Glutamatergic neuron (in vitro differentiated cells): Measurements from ENCODE around the gene TTC9B. TPM values are rescaled to one million over a fixed set of nuclear protein-coding genes. Genes with fewer than 3 reads are reported as not detected.

Experiments used
- DNase-seq: peaks from one replicate; pipeline ENCODE4 v3.0.0; 2022
- H3K27ac Mint-ChIP-seq: one replicate; pipeline ENCODE4 v1.8.0; 2020; ENCODE audit warnings: mild to moderate bottlenecking, mixed read lengths, inconsistent platforms; ENCODE audit not compliant: unreplicated experiment
- H3K27me3 Mint-ChIP-seq: one replicate; pipeline ENCODE4 v1.8.0; 2020; ENCODE audit warnings: mild to moderate bottlenecking, moderate library complexity, mixed read lengths, inconsistent platforms; ENCODE audit not compliant: unreplicated experiment
- H3K36me3 Mint-ChIP-seq: one replicate; pipeline ENCODE4 v1.8.0; 2020; ENCODE audit warnings: mild to moderate bottlenecking, mixed read lengths, inconsistent platforms; ENCODE audit not compliant: unreplicated experiment
- H3K4me1 Mint-ChIP-seq: one replicate; pipeline ENCODE4 v1.8.0; 2020; ENCODE audit warnings: mild to moderate bottlenecking, low read depth, mixed read lengths, inconsistent platforms; ENCODE audit not compliant: unreplicated experiment
- H3K4me3 Mint-ChIP-seq: one replicate; pipeline ENCODE4 v1.8.0; 2020; ENCODE audit warnings: mild to moderate bottlenecking, mixed read lengths, inconsistent platforms; ENCODE audit not compliant: unreplicated experiment
- H3K9me3 Mint-ChIP-seq: one replicate; pipeline ENCODE4 v1.8.0; 2020; ENCODE audit warnings: mild to moderate bottlenecking, moderate library complexity, mixed read lengths, inconsistent platforms; ENCODE audit not compliant: unreplicated experiment
- total RNA-seq: library from RNA; stranded (reverse); fragmentation: NEBNext Ultra II Directional; extraction: Animal tissue kit (Norgen Biotek cat#: 25700); gene quantifications from one replicate; pipeline ENCODE4 v1.2.1, GENCODE V29; 2021; ENCODE audit not compliant: unreplicated experiment
- TF ChIP-seq, protein P1 (sequence below): fragments of 200-600 bp; sonication (generic); IDR thresholded peaks from one replicate; pipeline ENCODE4 v1.5.0; 2021; ENCODE audit not compliant: partially characterized antibody, unreplicated experiment

Gene TTC9B
- total RNA-seq, 1 donor from 2014 or later = 19.5 TPM

DNA sequence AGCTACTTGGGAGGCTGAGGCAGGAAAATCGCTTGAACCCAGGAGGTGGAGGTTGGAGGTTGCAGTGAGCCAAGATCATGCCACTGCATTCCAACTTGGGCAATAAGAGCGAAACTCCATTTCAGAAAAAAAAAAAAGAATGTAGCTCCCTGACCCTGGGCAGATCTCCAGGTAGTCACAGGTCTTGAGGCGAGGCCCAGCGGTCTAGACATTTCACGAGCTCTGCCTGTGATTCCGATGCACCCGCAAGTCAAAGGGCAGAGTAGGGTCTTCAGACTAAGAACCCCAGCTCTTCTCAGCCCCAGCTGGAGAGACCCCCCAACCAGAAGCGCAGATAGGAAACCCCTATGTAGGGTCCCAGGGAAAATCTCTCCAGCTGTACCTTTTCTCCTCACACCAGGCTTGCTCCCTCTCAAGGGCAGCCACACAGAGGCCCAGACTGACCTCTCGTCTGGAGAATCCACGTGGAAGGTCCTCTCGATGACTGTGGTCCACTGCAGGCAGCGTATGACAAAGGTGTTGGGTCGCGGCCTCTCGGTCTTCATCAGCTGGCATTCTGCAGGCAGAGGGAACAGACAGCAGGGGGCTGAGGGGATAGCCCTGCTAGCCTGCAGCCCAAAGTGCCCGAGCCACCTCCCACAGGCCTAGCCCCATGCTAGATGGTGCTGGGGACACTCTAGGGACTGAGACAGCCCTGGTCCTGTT, 36.7 kb upstream of the TTC9B start:
- H3K27ac Mint-ChIP-seq = no peak overlapping the region
- H3K36me3 Mint-ChIP-seq = no peaks in the 10 kb centered on the region

DNA sequence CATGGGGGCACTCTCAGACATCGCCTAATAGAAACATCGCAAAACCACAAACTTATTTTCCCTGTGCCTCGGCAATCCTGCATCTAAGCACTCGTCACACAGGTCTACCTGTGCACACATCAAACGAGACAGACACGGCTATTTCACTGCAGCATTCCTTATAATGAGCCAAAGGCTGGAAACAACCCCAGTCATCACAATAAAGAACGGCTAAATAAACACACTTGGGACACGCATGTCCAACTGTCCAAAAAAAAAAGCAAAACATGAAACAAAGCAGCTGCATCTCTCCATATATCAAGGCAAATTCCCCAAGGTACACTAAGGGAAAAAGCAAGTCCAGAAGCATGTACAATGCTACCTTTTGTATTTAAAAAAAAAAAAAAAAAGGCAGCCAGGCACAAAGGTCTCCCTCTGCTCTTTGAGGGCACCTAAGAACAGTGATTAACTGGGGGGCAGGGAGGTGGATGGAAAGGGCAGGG, 35.5 kb upstream of the TTC9B start:
- peaks cover 10% of the 10 kb centered on the region for H3K9me3 Mint-ChIP-seq
- peaks cover 7% of the 10 kb centered on the region for H3K27me3 Mint-ChIP-seq
- TF ChIP-seq, protein P1, sequence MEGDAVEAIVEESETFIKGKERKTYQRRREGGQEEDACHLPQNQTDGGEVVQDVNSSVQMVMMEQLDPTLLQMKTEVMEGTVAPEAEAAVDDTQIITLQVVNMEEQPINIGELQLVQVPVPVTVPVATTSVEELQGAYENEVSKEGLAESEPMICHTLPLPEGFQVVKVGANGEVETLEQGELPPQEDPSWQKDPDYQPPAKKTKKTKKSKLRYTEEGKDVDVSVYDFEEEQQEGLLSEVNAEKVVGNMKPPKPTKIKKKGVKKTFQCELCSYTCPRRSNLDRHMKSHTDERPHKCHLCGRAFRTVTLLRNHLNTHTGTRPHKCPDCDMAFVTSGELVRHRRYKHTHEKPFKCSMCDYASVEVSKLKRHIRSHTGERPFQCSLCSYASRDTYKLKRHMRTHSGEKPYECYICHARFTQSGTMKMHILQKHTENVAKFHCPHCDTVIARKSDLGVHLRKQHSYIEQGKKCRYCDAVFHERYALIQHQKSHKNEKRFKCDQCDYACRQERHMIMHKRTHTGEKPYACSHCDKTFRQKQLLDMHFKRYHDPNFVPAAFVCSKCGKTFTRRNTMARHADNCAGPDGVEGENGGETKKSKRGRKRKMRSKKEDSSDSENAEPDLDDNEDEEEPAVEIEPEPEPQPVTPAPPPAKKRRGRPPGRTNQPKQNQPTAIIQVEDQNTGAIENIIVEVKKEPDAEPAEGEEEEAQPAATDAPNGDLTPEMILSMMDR = no peak
- no peaks in the 10 kb centered on the region for H3K36me3 Mint-ChIP-seq
- peaks cover 7% of the 10 kb centered on the region for H3K4me1 Mint-ChIP-seq
- H3K4me3 Mint-ChIP-seq = no peak overlapping the region
- DNase-seq = no peak
- H3K27ac Mint-ChIP-seq = peak overlapping the region; percentile 40

More for the DNA sequence above, 36.7 kb upstream of the TTC9B start:
- TF ChIP-seq, protein P1 = no peak
- no peak overlapping the region for H3K4me3 Mint-ChIP-seq
- H3K9me3 Mint-ChIP-seq = peaks cover 6% of the 10 kb centered on the region
- DNase-seq = no peak
- peaks cover 7% of the 10 kb centered on the region for H3K4me1 Mint-ChIP-seq
- H3K27me3 Mint-ChIP-seq = peaks cover 5% of the 10 kb centered on the region

DNA sequence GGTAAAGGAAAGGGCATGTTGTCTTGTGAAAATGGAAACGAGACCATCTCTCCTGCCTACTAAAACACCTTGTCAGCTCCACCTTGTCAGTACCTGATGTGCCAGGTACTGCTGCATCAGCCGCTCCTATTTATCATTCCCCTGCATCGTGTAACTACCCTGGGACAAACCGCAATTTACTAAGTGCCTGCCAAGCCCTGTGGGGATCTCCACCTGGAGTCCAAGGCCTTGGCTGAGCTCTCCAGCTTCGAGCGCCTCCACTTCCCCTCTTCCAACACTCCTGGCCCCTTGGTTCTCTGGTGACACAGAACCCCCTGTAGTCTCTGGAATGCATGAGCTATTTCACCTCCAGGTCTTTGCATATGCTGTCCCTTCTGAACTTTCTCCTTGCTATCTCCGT, 34.2 kb upstream of the TTC9B start:
- no peak for DNase-seq
- H3K4me3 Mint-ChIP-seq = peak overlapping the region; percentile 34
- no peaks in the 10 kb centered on the region for H3K36me3 Mint-ChIP-seq
- peak overlapping the region; percentile 28 for H3K27ac Mint-ChIP-seq
- H3K9me3 Mint-ChIP-seq = peaks cover 6% of the 10 kb centered on the region
- peaks cover 6% of the 10 kb centered on the region for H3K27me3 Mint-ChIP-seq
- TF ChIP-seq, protein P1 = no peak
- H3K4me1 Mint-ChIP-seq = peaks cover 7% of the 10 kb centered on the region

DNA sequence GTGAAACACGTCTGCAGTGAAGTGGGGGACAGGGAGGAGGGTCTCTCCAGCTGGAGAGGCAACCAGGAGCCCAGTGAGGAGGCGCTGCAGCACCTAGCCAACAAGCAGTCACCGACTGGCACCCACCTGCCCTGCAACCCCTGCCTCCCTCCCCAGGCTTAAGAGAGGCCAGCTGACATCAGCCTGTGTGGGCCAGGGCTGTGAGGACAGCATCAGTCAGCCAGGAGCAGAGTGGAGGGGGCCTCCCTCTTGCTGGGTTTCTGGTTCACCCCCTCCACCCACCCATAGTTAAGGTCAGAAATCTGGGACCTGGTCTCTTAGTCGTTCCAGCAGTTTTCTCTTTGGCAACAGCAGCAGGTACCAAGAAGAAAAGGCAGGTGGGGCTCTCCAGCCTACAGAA, 33.8 kb upstream of the TTC9B start:
- Mint-ChIP-seq H3K4me3 (no peak overlapping the region), H3K9me3 (peaks cover 5% of the 10 kb centered on the region), H3K4me1 (peaks cover 7% of the 10 kb centered on the region), H3K27ac (peak overlapping the region; percentile 28), H3K27me3 (peaks cover 5% of the 10 kb centered on the region), H3K36me3 (no peaks in the 10 kb centered on the region)
- TF ChIP-seq, protein P1 = no peak
- no peak for DNase-seq

DNA sequence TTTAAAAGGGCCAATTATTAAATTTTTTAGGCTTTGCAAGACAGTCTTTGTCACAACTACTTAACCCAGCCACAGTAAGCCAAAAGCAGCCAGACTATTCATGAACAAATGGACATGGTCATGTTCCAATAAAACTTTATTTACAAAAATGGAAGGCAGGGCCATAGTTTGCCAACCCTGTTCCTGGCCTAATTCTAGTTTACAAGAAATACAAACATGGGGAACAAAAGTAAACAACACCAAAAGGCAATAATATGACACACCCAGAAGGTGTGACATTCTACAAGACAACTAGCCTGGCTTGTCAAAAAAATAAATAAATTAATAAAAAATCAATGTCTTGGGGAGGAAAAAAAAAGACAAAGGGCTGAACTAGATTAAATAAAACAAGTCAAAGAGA, 33.1 kb upstream of the TTC9B start:
- DNase-seq = no peak
- TF ChIP-seq, protein P1 = no peak
- no peak overlapping the region for H3K27ac Mint-ChIP-seq
- no peaks in the 10 kb centered on the region for H3K36me3 Mint-ChIP-seq
- H3K27me3 Mint-ChIP-seq = peaks cover 5% of the 10 kb centered on the region
- H3K4me1 Mint-ChIP-seq = peaks cover 10% of the 10 kb centered on the region
- H3K4me3 Mint-ChIP-seq = no peak overlapping the region
- H3K9me3 Mint-ChIP-seq = peaks cover 8% of the 10 kb centered on the region
